ENCODE results near the gene TUBB1. TPM values are rescaled to one million over a fixed set of nuclear protein-coding genes. Genes with fewer than 3 reads are reported as not detected.

The TUBB1 gene
- total RNA-seq, 1 donor from 2014 or later, result not detected

DNA sequence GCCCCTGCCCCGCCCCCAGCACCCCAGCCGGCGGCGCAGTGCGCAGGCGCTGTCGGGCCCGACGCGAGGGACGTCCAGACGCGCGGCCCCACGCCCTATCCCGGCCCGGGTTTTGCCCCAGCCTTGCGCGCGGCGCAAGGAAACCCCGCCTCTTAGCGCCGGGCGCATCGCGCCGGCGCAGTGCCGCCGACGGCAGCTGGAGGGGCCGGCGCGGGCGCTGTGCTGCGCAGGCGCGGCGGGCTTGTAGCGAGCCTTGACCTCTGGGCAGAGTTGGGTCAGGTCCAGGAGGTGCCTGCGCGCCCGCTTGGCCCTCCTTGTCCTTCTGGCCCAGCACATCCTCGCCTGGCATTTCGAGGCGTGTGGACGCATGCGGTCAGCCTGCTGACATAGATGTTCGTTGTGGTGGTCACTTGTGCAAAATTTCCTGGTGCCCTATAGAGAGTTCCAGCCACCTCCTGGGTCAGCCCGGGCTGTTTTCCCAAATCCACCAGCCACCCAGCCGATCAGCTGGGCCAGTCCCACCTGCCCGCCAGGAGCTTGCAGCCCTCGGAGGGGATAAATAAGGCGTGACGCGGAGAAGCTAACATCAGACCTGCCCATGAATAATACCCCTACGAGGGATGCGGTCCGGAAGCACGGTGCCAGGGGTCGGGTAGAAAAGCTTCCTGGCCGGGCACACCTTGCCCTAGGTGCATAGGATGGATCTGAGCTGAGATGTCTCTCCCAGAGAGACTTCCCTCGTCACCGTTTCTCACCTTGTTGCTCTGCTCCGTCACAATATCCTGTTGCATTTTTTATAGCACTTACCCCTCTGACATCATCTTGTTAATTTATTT is 23.8 kb downstream of the TUBB1 start:
- Mint-ChIP-seq H3K27ac (no peak overlapping the region), H3K27me3 (ENCODE audit: insufficient read depth, low read depth) (peaks cover 3% of the 10 kb centered on the region), H3K4me3 (peak overlapping the region; percentile 89), H3K9me3 (no peaks in the 10 kb centered on the region), H3K36me3 (peaks cover 4% of the 10 kb centered on the region), H3K4me1 (peaks cover 21% of the 10 kb centered on the region)
- H3K9me3 ChIP-seq (ENCODE audit: low read depth), result no peaks in the 10 kb centered on the region
- no peaks in the 10 kb centered on the region for H3K36me3 ChIP-seq
- no peaks in the 10 kb centered on the region for H3F3A ChIP-seq (ENCODE audit: low read depth)
- H3K79me2 ChIP-seq (ENCODE audit: low read depth), result peaks cover 46% of the 10 kb centered on the region
- H4K20me1 ChIP-seq (ENCODE audit: low read depth), result peaks cover 5% of the 10 kb centered on the region
- DNase-seq (ENCODE audit: low spot score), result peak; percentile 96
- H3K4me3 ChIP-seq, result peak overlapping the region; percentile 54
- peak overlapping the region; percentile 82 for H3K4me2 ChIP-seq
- H3K9ac ChIP-seq, result no peak overlapping the region
- peaks cover 11% of the 10 kb centered on the region for H3K4me1 ChIP-seq
- no peak overlapping the region for H3K27ac ChIP-seq
- no peak for TF ChIP-seq CTCF (IDR thresholded peaks at IDR 0.05)
- TF ChIP-seq EZH2phosphoT487 (IDR thresholded peaks at IDR 0.05), result no peak
- TF ChIP-seq EZH2 (IDR thresholded peaks at IDR 0.05), result no peak
- H2AFZ ChIP-seq (replicated peaks), result peak overlapping the region; percentile 66
- H3K27me3 ChIP-seq, result peaks cover 4% of the 10 kb centered on the region

DNA sequence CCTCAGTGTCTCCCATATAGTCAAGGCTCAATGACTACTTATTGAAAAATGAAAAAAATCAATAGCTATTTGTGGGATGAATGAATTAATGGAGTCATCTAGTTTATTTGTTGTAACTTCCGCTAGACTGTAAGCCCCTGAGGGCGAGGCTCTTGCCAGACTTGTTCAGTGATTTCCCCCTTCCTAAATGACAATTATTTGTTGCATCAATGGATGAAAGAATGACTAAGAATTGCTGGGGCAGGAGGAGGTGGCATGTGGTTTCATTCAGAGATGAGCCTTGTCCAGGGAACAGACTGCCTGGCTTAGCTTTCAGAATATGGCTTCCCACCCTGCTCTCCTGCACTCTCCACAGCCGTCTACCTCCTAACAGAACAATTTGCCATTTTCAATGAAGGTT is 24.5 kb downstream of the TUBB1 start:
- Mint-ChIP-seq H3K4me3 (peak overlapping the region; percentile 77), H3K4me1 (peaks cover 21% of the 10 kb centered on the region), H3K27me3 (ENCODE audit: insufficient read depth, low read depth) (peaks cover 3% of the 10 kb centered on the region), H3K9me3 (no peaks in the 10 kb centered on the region), H3K36me3 (peaks cover 4% of the 10 kb centered on the region), H3K27ac (no peak overlapping the region)
- Histone ChIP-seq H3K36me3 (no peaks in the 10 kb centered on the region), H3K79me2 (ENCODE audit: low read depth) (peaks cover 39% of the 10 kb centered on the region), H2AFZ (replicated peaks) (no peak overlapping the region), H3K27me3 (peaks cover 4% of the 10 kb centered on the region), H3F3A (ENCODE audit: low read depth) (no peaks in the 10 kb centered on the region), H3K9me3 (ENCODE audit: low read depth) (no peaks in the 10 kb centered on the region), H3K4me3 (no peak overlapping the region), H3K4me1 (peaks cover 11% of the 10 kb centered on the region), H3K9ac (no peak overlapping the region), H3K27ac (no peak overlapping the region), H3K4me2 (no peak overlapping the region), H4K20me1 (ENCODE audit: low read depth) (peaks cover 5% of the 10 kb centered on the region)
- no peak for TF ChIP-seq CTCF (IDR thresholded peaks at IDR 0.05)
- DNase-seq (ENCODE audit: low spot score), result no peak

GRCh38 chr20:59044295-59044694 is 25.1 kb downstream of the TUBB1 start:
- H3K27ac ChIP-seq, result no peak overlapping the region
- H3F3A ChIP-seq (ENCODE audit: low read depth), result no peaks in the 10 kb centered on the region
- peaks cover 4% of the 10 kb centered on the region for H3K36me3 Mint-ChIP-seq
- no peaks in the 10 kb centered on the region for H3K9me3 Mint-ChIP-seq
- no peak overlapping the region for H3K4me3 Mint-ChIP-seq
- peaks cover 11% of the 10 kb centered on the region for H3K4me1 ChIP-seq
- peaks cover 3% of the 10 kb centered on the region for H3K27me3 Mint-ChIP-seq (ENCODE audit: insufficient read depth, low read depth)
- H3K4me3 ChIP-seq, result no peak overlapping the region
- peaks cover 33% of the 10 kb centered on the region for H3K79me2 ChIP-seq (ENCODE audit: low read depth)
- no peak overlapping the region for H3K4me2 ChIP-seq
- H3K27ac Mint-ChIP-seq, result no peak overlapping the region
- no peak for TF ChIP-seq EZH2 (IDR thresholded peaks at IDR 0.05)
- no peak for TF ChIP-seq CTCF (IDR thresholded peaks at IDR 0.05)
- TF ChIP-seq EZH2phosphoT487 (IDR thresholded peaks at IDR 0.05), result no peak
- no peaks in the 10 kb centered on the region for H3K36me3 ChIP-seq
- peaks cover 17% of the 10 kb centered on the region for H3K4me1 Mint-ChIP-seq
- H2AFZ ChIP-seq (replicated peaks), result no peak overlapping the region
- no peak overlapping the region for H3K9ac ChIP-seq
- DNase-seq (ENCODE audit: low spot score), result no peak
- no peaks in the 10 kb centered on the region for H3K9me3 ChIP-seq (ENCODE audit: low read depth)
- H3K27me3 ChIP-seq, result peaks cover 4% of the 10 kb centered on the region
- peaks cover 5% of the 10 kb centered on the region for H4K20me1 ChIP-seq (ENCODE audit: low read depth)
